Measurements from ENCODE around the gene CCKAR.

Gene CCKAR

DNA sequence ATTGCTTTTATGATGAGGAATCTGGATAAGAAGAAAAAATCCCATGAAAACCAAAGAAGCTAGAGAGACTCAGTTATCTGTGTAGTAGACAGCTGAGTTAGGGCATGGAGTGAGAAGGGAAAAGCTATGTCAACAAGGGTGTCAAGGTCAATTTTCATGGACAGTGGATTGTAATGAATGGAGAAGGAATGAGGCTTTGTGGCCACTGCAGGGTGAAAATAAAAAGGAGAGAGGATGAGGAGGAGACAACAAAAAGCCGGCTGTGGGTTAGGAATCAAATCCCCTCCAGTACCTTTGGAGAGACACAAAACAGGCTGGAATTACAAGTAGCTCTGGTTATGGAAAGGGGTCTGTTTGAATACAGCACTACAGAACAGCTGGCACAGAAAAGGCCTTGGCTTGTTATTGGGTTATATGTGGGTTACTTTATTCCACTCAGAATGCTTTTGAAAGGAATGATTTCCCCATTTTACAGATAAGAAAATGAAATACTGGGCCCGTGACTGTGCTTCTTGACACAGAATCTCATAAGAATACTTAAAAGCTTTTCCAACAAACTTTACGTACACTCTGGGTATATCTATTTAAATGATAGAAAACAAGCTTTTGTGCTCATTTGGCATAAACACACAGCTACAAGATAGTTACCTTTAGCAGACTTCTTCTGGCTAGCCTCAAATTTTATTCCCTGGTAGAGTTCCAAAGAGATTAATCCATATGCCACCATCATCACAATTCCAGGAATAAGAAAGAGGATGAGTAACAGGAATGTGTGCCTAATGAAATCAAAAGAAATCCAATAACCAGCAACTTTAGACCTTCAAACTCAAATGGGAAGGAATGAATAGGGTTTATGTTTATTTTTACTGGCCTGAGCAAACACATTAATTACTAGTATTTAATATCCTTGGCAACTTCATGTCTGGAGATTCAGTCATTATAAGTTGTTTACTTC lies 7.5 kb downstream of the CCKAR start:
- TF ChIP-seq, protein P1, sequence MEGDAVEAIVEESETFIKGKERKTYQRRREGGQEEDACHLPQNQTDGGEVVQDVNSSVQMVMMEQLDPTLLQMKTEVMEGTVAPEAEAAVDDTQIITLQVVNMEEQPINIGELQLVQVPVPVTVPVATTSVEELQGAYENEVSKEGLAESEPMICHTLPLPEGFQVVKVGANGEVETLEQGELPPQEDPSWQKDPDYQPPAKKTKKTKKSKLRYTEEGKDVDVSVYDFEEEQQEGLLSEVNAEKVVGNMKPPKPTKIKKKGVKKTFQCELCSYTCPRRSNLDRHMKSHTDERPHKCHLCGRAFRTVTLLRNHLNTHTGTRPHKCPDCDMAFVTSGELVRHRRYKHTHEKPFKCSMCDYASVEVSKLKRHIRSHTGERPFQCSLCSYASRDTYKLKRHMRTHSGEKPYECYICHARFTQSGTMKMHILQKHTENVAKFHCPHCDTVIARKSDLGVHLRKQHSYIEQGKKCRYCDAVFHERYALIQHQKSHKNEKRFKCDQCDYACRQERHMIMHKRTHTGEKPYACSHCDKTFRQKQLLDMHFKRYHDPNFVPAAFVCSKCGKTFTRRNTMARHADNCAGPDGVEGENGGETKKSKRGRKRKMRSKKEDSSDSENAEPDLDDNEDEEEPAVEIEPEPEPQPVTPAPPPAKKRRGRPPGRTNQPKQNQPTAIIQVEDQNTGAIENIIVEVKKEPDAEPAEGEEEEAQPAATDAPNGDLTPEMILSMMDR (IDR thresholded peaks at IDR 0.05; ENCODE audit: insufficient read depth, missing control alignments): no peak
- FAIRE-seq: no peak
- no peak for DNase-seq (ENCODE audit: insufficient read length, low spot score)

DNA sequence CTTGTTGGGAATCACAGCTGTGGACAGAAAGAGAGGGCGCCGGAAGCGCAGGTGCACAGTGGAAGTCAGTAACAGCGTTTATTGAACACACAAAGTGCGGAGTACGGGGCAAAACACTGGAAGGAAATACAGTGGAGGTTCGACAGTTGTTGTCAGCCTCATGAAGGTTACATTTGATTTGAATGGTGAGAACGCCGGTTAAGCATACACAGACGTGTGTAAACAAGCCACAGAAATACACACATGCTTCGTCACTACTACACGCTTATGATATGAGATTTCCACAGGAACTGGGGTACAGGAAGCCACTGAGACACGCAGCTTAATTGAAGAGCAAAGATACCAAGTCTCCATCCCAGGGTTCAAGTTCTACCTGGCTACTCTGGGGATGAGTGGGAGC lies 12.0 kb downstream of the CCKAR start:
- TF ChIP-seq, protein P1 (IDR thresholded peaks at IDR 0.05; ENCODE audit: insufficient read depth, missing control alignments): no peak
- DNase-seq (ENCODE audit: insufficient read length, low spot score) (no peak), FAIRE-seq (no peak)

DNA sequence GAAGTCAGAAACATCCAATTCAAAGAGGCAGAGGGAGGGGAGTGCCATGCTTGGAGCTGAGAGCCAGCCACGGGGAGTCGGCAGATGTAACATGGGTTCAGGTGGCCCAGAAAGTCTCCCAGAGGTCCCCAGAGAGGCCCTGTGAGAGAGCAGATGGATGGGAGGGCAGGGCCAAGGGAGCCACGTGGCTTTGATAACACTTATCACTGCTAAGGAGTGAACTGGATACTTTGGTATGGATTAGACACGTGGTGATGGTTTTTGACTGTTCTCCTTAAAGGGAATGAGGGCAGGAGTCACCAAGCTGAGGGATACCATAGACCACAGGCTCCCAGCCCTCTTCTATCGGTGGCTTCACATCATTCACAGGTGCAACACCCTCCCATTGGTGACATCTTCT lies 13.7 kb downstream of the CCKAR start:
- DNase-seq (ENCODE audit: insufficient read length, low spot score): no peak

DNA sequence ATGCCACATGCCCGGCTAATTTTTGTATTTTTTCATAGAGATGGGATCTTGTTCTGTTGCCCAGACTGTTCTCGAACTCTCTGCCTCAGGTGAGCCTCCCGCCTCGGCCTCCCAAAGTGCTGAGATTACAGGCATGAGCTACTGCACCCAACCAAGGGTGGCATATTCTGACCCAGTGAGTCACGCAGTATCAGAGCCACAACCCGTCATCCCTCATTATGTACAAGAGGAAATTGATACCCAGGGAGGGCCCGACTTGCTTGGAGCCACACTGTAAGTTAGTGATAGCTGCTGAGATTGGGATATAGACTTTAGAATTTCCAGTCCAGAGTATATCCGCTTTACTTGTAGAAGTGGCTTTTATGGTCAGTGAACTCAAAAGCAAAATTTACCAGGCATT lies 14.6 kb downstream of the CCKAR start:
- no peak for DNase-seq (ENCODE audit: insufficient read length, low spot score)
- no peak for FAIRE-seq
- TF ChIP-seq, protein P1 (IDR thresholded peaks at IDR 0.05; ENCODE audit: insufficient read depth, missing control alignments): no peak

More for the DNA sequence above, 13.7 kb downstream of the CCKAR start:
- TF ChIP-seq, protein P1 (IDR thresholded peaks at IDR 0.05; ENCODE audit: insufficient read depth, missing control alignments): no peak
- no peak for FAIRE-seq

DNA sequence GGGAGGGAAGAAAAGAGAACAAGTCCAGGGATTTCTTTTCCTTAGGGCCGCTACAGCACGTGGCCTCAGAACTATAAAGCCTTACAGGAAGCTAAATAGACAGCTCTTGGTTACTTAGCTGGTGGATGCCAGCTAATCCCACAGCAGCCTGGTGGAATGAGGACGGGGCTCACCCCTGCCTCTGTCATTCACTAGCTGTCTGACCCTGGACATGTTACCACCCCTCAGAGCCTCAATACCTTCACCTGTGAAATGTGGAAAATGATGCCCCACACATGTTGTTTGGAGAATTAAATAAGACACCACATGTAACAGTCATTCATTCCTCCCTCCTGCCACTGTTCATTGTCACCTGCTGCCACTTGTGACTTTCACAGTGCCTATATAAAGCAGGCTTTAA lies 15.7 kb downstream of the CCKAR start:
- DNase-seq (ENCODE audit: insufficient read length, low spot score) (no peak), FAIRE-seq (no peak)
- TF ChIP-seq, protein P1 (IDR thresholded peaks at IDR 0.05; ENCODE audit: insufficient read depth, missing control alignments): no peak

DNA sequence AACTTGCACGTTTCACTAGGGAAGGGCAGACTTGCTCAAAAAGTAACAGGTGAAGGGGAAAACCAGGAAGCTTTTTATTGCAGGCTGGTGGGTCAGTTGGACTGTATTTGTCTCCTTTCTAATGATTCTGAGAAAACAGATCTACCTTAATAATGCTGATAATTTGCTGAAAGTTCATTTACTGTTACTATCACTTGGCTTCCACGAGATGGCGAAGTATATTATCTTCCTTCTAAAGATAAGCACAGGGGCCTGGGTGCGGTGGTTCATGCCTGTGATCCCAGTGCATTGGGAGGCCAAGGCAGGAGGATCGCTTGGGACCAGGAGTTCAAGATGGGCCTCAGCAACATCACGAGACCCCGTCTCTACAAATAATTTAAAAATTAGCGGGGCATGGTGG lies 16.4 kb downstream of the CCKAR start:
- DNase-seq (ENCODE audit: insufficient read length, low spot score): no peak
- TF ChIP-seq, protein P1 (IDR thresholded peaks at IDR 0.05; ENCODE audit: insufficient read depth, missing control alignments): no peak
- FAIRE-seq: no peak

DNA sequence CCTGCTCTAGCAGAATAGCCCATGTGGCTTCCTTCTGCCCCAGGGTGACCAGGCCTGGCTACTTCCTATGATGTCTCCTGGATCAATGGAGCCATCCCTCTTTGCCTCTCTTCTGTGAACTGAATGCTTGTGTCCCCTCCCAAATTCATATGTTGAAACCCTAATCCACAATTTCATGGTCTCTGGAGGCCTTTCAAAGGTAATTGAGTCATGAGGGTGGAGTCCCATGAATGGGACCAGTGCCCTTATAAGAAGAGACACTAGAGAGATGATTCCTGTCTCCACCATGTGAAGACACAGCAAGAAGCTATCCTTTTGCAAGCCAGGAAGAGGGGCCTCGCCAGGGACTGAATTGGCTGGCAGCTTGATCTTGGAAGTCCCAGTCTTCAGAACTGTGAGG lies 18.4 kb downstream of the CCKAR start:
- no peak for DNase-seq (ENCODE audit: insufficient read length, low spot score)
- FAIRE-seq: no peak

More for the DNA sequence above, 18.4 kb downstream of the CCKAR start:
- TF ChIP-seq, protein P1 (IDR thresholded peaks at IDR 0.05; ENCODE audit: insufficient read depth, missing control alignments): no peak

Data from D721Med (cell line).